ENCODE results near the gene SEZ6. TPM values are rescaled to one million over a fixed set of nuclear protein-coding genes. Genes with fewer than 3 reads are reported as not detected.
A peak's percentile ranks its signal among the peaks of the same experiment; 100 is the strongest.

The SEZ6 gene
- total RNA-seq, 1 donor from 2014 or later: 6.9 TPM

DNA sequence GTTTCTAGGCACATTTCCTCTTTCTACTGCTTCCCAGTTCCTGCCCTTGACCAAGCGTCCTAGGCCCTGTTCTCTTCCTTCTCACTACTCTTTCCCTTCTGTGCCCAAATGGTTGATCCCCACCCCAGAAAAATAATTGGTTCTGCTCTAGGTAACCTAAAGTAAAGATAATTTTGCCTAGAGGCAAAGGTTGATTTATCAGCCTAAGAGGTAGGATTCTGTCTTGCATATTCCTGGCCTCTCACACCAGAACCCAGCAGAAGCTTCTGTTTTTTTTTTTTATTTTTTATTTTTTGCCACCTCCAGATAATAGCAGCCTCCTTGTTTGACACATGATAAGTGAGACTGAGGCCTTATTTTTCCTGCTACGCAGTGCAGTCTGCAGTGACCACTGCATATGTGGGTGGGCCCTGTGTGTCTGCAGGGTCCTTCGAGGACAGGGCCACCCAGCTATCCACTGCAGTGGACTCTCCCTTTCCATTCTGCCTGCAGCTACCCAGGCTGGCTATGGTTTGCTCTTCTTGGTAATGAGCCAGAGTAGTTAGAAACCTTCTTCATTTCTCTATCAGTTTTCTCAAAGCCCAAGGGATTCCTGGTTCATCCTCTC lies 37.8 kb upstream of the SEZ6 start:
- H3K27me3 Mint-ChIP-seq: peaks cover 40% of the 10 kb centered on the region
- H3K36me3 Mint-ChIP-seq: no peaks in the 10 kb centered on the region
- no peak for DNase-seq (ENCODE audit: extremely low spot score, unreplicated experiment)
- H3K27ac Mint-ChIP-seq: no peak overlapping the region
- TF ChIP-seq, protein P1, sequence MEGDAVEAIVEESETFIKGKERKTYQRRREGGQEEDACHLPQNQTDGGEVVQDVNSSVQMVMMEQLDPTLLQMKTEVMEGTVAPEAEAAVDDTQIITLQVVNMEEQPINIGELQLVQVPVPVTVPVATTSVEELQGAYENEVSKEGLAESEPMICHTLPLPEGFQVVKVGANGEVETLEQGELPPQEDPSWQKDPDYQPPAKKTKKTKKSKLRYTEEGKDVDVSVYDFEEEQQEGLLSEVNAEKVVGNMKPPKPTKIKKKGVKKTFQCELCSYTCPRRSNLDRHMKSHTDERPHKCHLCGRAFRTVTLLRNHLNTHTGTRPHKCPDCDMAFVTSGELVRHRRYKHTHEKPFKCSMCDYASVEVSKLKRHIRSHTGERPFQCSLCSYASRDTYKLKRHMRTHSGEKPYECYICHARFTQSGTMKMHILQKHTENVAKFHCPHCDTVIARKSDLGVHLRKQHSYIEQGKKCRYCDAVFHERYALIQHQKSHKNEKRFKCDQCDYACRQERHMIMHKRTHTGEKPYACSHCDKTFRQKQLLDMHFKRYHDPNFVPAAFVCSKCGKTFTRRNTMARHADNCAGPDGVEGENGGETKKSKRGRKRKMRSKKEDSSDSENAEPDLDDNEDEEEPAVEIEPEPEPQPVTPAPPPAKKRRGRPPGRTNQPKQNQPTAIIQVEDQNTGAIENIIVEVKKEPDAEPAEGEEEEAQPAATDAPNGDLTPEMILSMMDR (conservative IDR thresholded peaks at IDR 0.05): no peak
- H3K9me3 Mint-ChIP-seq: no peaks in the 10 kb centered on the region
- H3K4me1 Mint-ChIP-seq (ENCODE audit: unreplicated experiment): peaks cover 40% of the 10 kb centered on the region
- H3K4me3 Mint-ChIP-seq: peak overlapping the region; percentile 24

DNA sequence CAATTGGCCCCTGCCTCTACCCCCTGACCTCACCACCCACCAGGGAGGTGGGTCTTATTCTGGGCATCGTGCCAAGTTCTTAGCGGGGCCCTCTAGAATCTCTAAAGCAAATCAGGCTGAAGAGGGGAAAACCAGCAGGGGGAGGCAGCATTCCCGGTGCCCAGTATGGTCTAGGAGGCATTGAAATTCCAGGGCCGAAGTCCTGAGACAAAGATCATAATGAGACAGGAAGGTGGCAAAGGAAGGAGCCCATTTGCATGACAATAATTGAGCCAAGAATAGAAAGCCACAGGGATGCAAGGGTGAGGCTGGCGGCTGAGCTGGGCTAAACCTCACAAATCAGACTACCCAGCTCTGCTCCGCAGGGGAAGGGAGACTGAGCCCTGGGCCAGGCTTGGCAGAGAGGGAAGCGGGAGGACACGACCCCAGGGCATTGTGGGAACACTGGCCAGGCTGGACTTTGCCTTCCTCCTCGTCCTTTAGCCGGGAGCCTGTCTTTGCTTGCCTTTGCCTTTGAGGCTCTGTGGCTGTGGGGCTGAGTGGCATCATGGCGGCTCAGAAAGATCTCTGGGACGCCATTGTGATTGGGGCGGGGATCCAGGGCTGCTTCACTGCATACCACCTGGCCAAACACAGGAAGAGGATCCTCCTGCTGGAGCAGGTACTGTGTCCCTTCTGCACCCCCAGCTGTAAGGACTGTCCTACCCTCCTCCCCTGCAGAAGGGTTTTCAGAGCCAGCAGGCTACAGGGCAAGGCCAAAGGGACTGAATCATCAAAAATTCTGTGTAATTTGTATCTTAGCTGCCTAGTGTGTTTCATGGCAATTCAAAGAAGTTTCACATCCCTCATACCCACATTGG lies 37.1 kb upstream of the SEZ6 start, which contains the start of gene PIPOX:
Gene PIPOX (plus strand): TSS at position 463 of the 860 bp plus-strand sequence. CDS start 85 bp downstream, at position 548.
- peak within 1 kb of the TSS; percentile 64 for H3K4me3 Mint-ChIP-seq
- TF ChIP-seq, protein P1 (conservative IDR thresholded peaks at IDR 0.05): peak; percentile 42
- H3K36me3 Mint-ChIP-seq: no peaks in the 10 kb centered on the region
- H3K9me3 Mint-ChIP-seq: no peaks in the 10 kb centered on the region
- DNase-seq (ENCODE audit: extremely low spot score, unreplicated experiment): no peak
- peaks cover 34% of the 10 kb centered on the region for H3K4me1 Mint-ChIP-seq (ENCODE audit: unreplicated experiment)
- H3K27me3 Mint-ChIP-seq: peaks cover 33% of the 10 kb centered on the region
- peak within 1 kb of the TSS; percentile 69 for H3K27ac Mint-ChIP-seq

DNA sequence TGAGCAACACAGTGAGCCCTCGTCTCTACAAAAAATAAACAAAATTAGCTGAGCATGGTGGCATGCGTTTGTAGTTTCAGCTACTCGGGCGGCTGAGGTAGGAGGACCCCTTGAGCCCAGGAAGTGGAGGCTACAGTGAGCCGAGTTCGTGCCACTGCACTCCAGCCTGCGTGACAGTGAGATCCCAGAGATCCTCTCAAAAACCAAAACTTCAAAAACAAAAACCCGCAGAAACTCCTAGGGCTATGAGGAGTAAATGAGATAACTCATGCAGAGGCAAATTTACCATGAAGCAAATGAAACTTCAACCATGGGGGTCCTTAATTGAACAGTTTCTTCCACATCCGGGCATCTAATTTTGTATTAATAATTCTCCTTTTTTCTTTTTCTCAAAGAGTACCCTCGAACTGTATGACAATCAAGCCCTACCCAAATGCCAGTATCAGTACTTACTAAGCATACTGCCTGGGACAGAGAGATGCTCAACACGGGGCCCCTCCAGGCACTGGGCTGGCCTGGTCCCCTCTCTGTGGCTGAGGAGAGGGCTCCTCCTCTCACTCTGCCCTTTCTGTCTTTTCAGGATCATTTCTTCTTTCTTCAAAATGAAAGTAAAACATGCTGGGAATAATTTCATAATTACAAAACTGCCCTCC lies 36.3 kb upstream of the SEZ6 start:
- no peak for DNase-seq (ENCODE audit: extremely low spot score, unreplicated experiment)
- Mint-ChIP-seq H3K4me3 (peak overlapping the region; percentile 64), H3K4me1 (ENCODE audit: unreplicated experiment) (peaks cover 34% of the 10 kb centered on the region), H3K27ac (peak overlapping the region; percentile 69), H3K9me3 (no peaks in the 10 kb centered on the region), H3K27me3 (peaks cover 30% of the 10 kb centered on the region), H3K36me3 (no peaks in the 10 kb centered on the region)
- TF ChIP-seq, protein P1 (conservative IDR thresholded peaks at IDR 0.05): no peak

DNA sequence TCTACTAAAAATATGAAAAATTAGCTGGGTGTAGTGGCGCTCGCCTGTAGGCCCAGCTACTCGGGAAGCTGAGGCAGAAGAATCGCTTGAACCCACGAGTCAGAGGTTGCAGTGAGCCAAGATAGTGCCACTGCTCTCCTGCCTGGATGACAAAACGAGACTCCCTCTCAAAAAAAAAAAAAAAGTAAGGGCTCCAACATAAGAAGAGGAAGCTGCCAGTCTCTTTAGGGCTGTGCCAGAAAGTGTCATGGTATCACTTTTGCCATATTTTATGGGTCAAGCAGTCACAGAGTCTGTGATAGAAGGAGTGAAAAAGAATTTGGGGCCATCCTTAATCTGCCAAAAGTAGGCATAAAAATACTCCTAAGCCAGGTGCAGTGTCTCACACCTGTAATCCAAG lies 35.7 kb upstream of the SEZ6 start:
- H3K27me3 Mint-ChIP-seq: peaks cover 29% of the 10 kb centered on the region
- no peak overlapping the region for H3K4me3 Mint-ChIP-seq
- TF ChIP-seq, protein P1 (conservative IDR thresholded peaks at IDR 0.05): no peak
- peaks cover 34% of the 10 kb centered on the region for H3K4me1 Mint-ChIP-seq (ENCODE audit: unreplicated experiment)
- DNase-seq (ENCODE audit: extremely low spot score, unreplicated experiment): no peak
- no peak overlapping the region for H3K27ac Mint-ChIP-seq
- no peaks in the 10 kb centered on the region for H3K36me3 Mint-ChIP-seq
- H3K9me3 Mint-ChIP-seq: no peaks in the 10 kb centered on the region

DNA sequence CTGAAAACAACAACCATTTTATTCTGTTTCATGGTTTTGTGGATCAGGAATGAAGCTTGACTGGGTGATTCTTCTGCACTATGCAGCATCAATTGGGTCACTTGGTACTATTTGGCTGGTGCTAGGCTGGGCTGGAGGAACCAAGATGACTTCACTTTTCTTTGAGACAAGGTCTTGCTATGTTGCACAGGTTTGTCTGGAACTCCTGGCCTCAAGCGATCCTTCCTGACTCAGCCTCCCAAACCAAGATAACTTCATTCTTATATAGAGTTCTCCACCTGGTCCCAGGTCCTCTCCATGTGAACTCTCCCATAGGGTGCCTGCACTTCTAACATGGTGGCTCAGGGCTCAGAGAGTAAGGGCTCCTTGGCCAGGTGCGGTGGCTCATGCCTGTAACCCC lies 35.3 kb upstream of the SEZ6 start:
- Mint-ChIP-seq H3K4me1 (ENCODE audit: unreplicated experiment) (peaks cover 30% of the 10 kb centered on the region), H3K9me3 (no peaks in the 10 kb centered on the region), H3K27ac (no peak overlapping the region), H3K4me3 (no peak overlapping the region), H3K27me3 (peaks cover 24% of the 10 kb centered on the region), H3K36me3 (no peaks in the 10 kb centered on the region)
- DNase-seq (ENCODE audit: extremely low spot score, unreplicated experiment): no peak
- TF ChIP-seq, protein P1 (conservative IDR thresholded peaks at IDR 0.05): no peak
